ENCODE data around the gene TAF1.

- TF ChIP-seq POLR2AphosphoS5 (IDR thresholded peaks at IDR 0.05; ENCODE audit: low read depth, low read length) (no peak), CTCF (IDR thresholded peaks at IDR 0.05) (no peak)
Measured at GRCh38 chrX:71493111-71493613, 127.0 kb downstream of the TAF1 start.
